ENCODE results near the gene BAAT.
"Not testable (repeated sequence)": the region's sequence is repeated elsewhere in the genome, so short reads cannot be mapped to it uniquely, and the experiment has no call there.

Gene BAAT

GRCh38 chr9:101359679-101360078 lies 25.1 kb downstream of the BAAT start:
- DNase-seq: no peak

GRCh38 chr9:101356619-101357018 lies 28.2 kb downstream of the BAAT start:
- no peak for DNase-seq

- DNase-seq: no peak
Measured at GRCh38 chr9:101354765-101355708, 29.8 kb downstream of the BAAT start.

DNA sequence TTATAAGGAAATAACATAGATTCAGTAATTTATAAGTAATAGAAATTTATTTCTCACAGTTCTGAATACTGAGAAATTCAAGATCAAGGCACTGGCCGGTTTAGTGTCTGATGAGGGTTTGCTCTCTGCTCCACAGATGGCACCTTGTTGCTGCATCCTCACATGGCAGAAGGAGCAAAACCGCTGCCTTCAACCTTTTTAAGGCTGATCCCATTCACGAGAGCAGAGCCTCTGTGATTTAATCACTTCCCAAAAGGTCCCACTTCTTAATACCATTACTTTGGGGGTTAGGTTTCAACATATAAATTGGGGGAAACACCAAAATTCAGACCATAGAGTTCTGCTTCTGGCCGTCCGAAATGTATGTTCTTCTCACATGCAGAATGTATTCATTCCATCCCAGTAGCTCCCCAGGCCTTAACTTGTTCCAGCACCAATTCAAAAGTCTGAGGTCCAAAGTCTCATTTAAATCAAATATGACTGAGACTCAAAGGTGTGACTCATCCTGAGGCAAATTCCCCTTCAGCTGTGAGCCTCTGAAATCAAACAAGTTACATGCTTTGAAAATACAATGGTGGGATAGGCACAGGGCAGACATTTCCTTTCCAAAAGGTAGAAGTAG lies 30.6 kb downstream of the BAAT start:
- DNase-seq: no peak

GRCh38 chr9:101353683-101354082 lies 31.1 kb downstream of the BAAT start:
- no peak for DNase-seq

- no peak for DNase-seq
Measured at GRCh38 chr9:101352892-101353463, 31.8 kb downstream of the BAAT start.

DNA sequence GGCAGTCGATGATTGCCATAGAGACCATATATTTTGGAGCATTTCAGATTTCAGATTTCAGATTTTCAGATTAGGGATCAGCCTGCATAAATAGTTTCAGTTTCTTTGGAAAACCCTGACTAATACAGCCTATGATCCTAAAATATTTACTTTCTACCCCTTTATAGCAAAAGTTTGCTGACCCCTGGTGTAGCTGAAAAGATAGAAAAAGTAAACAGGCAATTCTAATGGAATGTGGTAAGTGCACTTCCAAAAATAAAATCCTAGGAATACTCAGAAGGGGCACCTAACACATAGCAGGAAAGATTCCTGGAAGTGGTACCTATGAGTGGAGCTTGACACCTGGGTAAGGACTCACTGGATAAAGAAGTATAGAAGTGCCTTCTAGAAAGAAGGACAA lies 34.5 kb downstream of the BAAT start:
- DNase-seq: no peak

DNA sequence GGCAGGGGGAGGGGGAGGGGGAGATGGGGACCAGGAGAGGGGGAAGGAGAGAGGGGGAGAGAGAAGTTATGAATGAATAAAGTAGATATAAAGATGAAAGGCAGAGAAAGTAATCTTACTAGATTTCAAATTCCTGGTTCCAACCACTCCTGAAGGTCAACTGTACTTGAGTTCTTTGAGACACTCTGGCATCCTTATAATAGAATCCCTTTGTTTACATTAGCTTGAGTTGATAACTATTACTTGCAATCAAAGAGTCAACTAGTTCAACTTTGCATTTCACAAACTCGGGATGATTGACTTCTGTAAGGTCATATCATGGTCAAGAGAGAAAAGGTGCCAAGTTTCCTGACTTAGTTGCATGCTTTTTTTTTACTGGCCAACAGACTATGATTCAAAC lies 42.2 kb downstream of the BAAT start:
- DNase-seq: no peak

DNA sequence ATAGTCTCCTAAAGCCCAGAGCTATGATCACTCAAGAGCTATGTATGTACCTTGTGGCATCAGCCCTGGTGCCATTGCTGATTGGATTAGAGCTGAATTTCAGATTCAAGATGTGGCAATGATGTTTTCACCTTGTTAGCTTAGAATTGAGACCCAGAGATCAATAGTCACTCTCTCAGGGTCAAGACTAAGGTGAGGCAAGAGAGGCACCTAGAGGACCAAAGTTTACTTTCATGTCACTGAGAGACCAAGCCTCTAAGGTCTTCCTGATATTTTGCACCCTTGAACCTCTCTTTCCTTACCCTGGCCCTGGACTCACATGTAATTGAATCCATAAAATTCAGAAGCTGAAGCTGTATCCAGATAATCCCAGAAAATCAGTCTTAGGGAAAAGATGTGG lies 42.8 kb downstream of the BAAT start:
- DNase-seq: no peak

GRCh38 chr9:101337237-101337636 lies 47.6 kb downstream of the BAAT start:
- no peak for DNase-seq

DNA sequence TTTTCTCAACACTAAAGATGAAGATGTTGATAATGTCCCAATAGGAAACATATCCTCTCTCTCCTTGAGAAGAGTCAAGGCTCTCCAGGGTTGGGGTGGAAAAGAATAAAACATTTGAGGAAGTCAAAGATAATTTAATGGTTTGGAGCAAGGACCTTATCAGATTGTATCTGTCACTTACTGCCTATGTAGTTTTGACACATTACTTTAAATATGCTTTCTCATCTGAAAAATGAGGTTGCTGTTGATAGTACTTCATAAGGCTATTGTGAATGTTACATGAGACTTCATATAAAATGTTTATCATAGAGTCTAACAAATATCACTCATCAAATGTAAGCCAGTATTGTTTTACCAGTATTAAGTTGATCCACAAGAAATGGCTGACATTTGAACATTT lies 48.7 kb downstream of the BAAT start:
- DNase-seq: no peak

GRCh38 chr9:101333926-101334702 lies 50.7 kb downstream of the BAAT start:
- DNase-seq: no peak

GRCh38 chr9:101333490-101333889 lies 51.3 kb downstream of the BAAT start:
- DNase-seq: no peak

GRCh38 chr9:101332362-101332761 lies 52.4 kb downstream of the BAAT start:
- no peak for DNase-seq

- DNase-seq: not testable (repeated sequence)
Measured at GRCh38 chr9:101327422-101327909, 57.3 kb downstream of the BAAT start.

GRCh38 chr9:101326501-101326900 lies 58.3 kb downstream of the BAAT start:
- DNase-seq: peak; percentile 44

DNA sequence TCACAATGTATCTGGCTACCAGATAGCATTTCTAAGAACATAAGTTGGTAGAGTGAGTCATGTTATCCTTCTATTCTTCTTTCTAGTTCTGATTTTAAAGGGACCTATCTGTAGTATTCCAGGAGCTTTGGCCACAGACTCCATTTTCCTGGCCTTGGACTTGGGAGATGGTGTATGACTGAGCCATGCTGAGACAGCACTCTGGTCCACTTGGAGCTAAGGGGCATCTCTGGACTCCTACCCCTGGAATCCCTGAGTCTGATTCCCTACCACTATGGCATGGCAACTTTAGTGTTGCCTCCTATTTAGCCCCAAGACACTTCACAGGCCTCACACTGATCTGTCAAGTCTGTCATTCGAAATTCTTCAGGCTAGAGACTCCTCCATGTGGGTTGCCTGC lies 58.8 kb downstream of the BAAT start:
- no peak for DNase-seq

GRCh38 chr9:101325053-101325452 lies 59.8 kb downstream of the BAAT start:
- DNase-seq: peak; percentile 29

DNA sequence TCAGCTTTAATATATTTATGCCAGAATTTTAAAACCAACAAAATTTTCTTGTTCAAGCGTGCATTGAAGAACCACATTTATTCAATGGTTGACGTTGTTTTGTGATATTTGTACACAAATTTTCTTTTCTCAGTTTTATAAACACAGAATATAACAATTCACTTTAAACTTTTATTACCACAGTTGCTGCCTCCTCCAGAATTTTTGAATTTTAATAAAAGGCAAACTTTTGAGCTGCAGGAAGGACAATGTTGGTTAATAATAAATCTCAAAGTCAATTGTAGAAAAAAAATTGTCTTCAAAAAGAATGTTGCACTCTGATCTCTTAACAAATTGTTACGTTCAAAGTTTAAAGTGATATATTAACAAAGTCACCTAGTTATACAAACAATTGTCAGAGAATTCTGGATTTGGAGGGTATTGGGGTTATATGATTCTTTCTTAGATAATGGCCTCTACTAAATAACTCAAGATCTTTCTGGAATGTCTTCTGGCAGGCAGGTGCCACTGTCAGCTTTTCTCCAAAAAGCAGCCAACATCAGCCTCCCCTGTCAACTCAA lies 60.5 kb downstream of the BAAT start:
- DNase-seq: no peak

GRCh38 chr9:101323129-101323528 lies 61.7 kb downstream of the BAAT start:
- no peak for DNase-seq

GRCh38 chr9:101317735-101318134 lies 67.1 kb downstream of the BAAT start:
- no peak for DNase-seq

DNA sequence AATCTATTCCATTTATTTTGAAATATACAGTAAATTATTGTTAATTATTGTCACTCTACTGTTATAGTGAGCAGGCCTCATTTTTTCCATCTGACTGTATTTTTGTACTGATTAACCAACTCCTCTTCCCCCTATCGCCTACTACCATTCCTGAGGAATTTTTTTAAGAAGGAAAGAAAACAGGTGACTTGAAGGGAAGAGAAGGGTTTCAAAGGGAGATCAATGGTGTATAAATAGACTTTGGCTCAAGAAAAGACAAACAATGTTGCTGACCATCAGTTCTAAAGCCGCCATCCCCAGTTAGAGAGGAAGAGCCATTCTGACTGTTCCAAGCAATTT lies 69.7 kb downstream of the BAAT start:
- no peak for DNase-seq

- no peak for DNase-seq
Measured at GRCh38 chr9:101312661-101313060, 72.1 kb downstream of the BAAT start.
